Eye (tissue), 1 donor: ENCODE results near the gene AKAP6.
"Not testable (repeated sequence)": the region's sequence is repeated elsewhere in the genome, so short reads cannot be mapped to it uniquely, and the experiment has no call there.

Experiments used
- DNase-seq: peaks from one replicate; pipeline ENCODE4 v3.0.0-alpha.2; 2015

AKAP6 gene

GRCh38 chr14:32774214-32774613, 445.1 kb downstream of the AKAP6 start:
- DNase-seq: no peak

- no peak for DNase-seq
Observed at GRCh38 chr14:32779840-32780239, 450.7 kb downstream of the AKAP6 start.

GRCh38 chr14:32784405-32784804, 455.3 kb downstream of the AKAP6 start:
- no peak for DNase-seq

GRCh38 chr14:32785585-32785984, 456.5 kb downstream of the AKAP6 start:
- DNase-seq: no peak

GRCh38 chr14:32786886-32787285, 457.8 kb downstream of the AKAP6 start:
- DNase-seq: peak; percentile 75

- DNase-seq: not testable (repeated sequence)
Observed at GRCh38 chr14:32793033-32793432, 463.9 kb downstream of the AKAP6 start.

- DNase-seq: no peak
Observed at GRCh38 chr14:32800320-32800719, 471.2 kb downstream of the AKAP6 start.

GRCh38 chr14:32802295-32802694, 473.2 kb downstream of the AKAP6 start:
- no peak for DNase-seq

GRCh38 chr14:32805979-32806378, 476.9 kb downstream of the AKAP6 start:
- no peak for DNase-seq

GRCh38 chr14:32808644-32809043, 479.5 kb downstream of the AKAP6 start:
- peak; percentile 65 for DNase-seq

GRCh38 chr14:32809255-32809654, 480.2 kb downstream of the AKAP6 start:
- DNase-seq: no peak

GRCh38 chr14:32813401-32813800, 484.3 kb downstream of the AKAP6 start:
- no peak for DNase-seq

GRCh38 chr14:32814721-32815120, 485.6 kb downstream of the AKAP6 start:
- no peak for DNase-seq

- no peak for DNase-seq
Observed at GRCh38 chr14:32816588-32816987, 487.5 kb downstream of the AKAP6 start.

- no peak for DNase-seq
Observed at GRCh38 chr14:32817780-32818179, 488.7 kb downstream of the AKAP6 start.

- DNase-seq: no peak
Observed at GRCh38 chr14:32818581-32818980, 489.5 kb downstream of the AKAP6 start.

- DNase-seq: no peak
Observed at GRCh38 chr14:32820181-32820580, 491.1 kb downstream of the AKAP6 start.

GRCh38 chr14:32820682-32821081, 491.6 kb downstream of the AKAP6 start:
- DNase-seq: no peak

GRCh38 chr14:32821964-32822653, 493.0 kb downstream of the AKAP6 start:
- no peak for DNase-seq

- DNase-seq: no peak
Observed at GRCh38 chr14:32823706-32824105, 494.6 kb downstream of the AKAP6 start.

- DNase-seq: no peak
Observed at GRCh38 chr14:32824195-32824594, 495.1 kb downstream of the AKAP6 start.

GRCh38 chr14:32825058-32825457, 496.0 kb downstream of the AKAP6 start:
- peak; percentile 83 for DNase-seq

GRCh38 chr14:32826404-32827082, 497.4 kb downstream of the AKAP6 start:
- DNase-seq: peak; percentile 61

- DNase-seq: no peak
Observed at GRCh38 chr14:32827514-32827913, 498.4 kb downstream of the AKAP6 start.

GRCh38 chr14:32835924-32836323, 506.8 kb downstream of the AKAP6 start:
- no peak for DNase-seq
